HG03097 (cell line): ENCODE data around the gene RSBN1.
"Not testable (repeated sequence)": the region's sequence is repeated elsewhere in the genome, so short reads cannot be mapped to it uniquely, and the experiment has no call there.

Experiments
- ATAC-seq: cut with Tn5 transposase; IDR thresholded peaks from one replicate; pipeline ENCODE4 v1.9.1; 2021; ENCODE audit not compliant: unreplicated experiment, low FRiP score

The RSBN1 gene

GRCh38 chr1:113783254-113784103 is 28.8 kb downstream of the RSBN1 start:
- ATAC-seq = peak; percentile 70

GRCh38 chr1:113782406-113782805 is 29.9 kb downstream of the RSBN1 start:
- ATAC-seq = no peak

GRCh38 chr1:113780374-113781146 is 31.7 kb downstream of the RSBN1 start:
- no peak for ATAC-seq

GRCh38 chr1:113779542-113779941 is 32.7 kb downstream of the RSBN1 start:
- ATAC-seq = no peak

- ATAC-seq = no peak
Observed at GRCh38 chr1:113777561-113777960, 34.7 kb downstream of the RSBN1 start.

GRCh38 chr1:113770031-113770430 is 42.2 kb downstream of the RSBN1 start:
- no peak for ATAC-seq

GRCh38 chr1:113769601-113769970 is 42.7 kb downstream of the RSBN1 start:
- no peak for ATAC-seq

- ATAC-seq = no peak
Observed at GRCh38 chr1:113768916-113769600, 43.2 kb downstream of the RSBN1 start.

GRCh38 chr1:113765306-113766230 is 46.7 kb downstream of the RSBN1 start:
- no peak for ATAC-seq

- no peak for ATAC-seq
Observed at GRCh38 chr1:113763661-113764060, 48.6 kb downstream of the RSBN1 start.

GRCh38 chr1:113761937-113762336 is 50.3 kb downstream of the RSBN1 start:
- no peak for ATAC-seq

GRCh38 chr1:113760102-113761080 is 51.9 kb downstream of the RSBN1 start:
- no peak for ATAC-seq

GRCh38 chr1:113759333-113760101 is 52.8 kb downstream of the RSBN1 start, which contains the start of gene PHTF1:
Gene PHTF1 (minus strand): TSS chr1:113759486. CDS start chr1:113758703, 783 bp downstream.
- ATAC-seq = peak; percentile 80

- ATAC-seq = peak; percentile 55
Observed at GRCh38 chr1:113758631-113759332, 53.5 kb downstream of the RSBN1 start.

GRCh38 chr1:113756461-113756860 is 55.8 kb downstream of the RSBN1 start:
- no peak for ATAC-seq

GRCh38 chr1:113753333-113753732 is 58.9 kb downstream of the RSBN1 start:
- not testable (repeated sequence) for ATAC-seq

- no peak for ATAC-seq
Observed at GRCh38 chr1:113751516-113751915, 60.8 kb downstream of the RSBN1 start.

GRCh38 chr1:113751114-113751513 is 61.2 kb downstream of the RSBN1 start:
- no peak for ATAC-seq
